ENCODE data around the gene JAKMIP2.
"Not testable (repeated sequence)": the region's sequence is repeated elsewhere in the genome, so short reads cannot be mapped to it uniquely, and the experiment has no call there.

JAKMIP2 gene

DNA sequence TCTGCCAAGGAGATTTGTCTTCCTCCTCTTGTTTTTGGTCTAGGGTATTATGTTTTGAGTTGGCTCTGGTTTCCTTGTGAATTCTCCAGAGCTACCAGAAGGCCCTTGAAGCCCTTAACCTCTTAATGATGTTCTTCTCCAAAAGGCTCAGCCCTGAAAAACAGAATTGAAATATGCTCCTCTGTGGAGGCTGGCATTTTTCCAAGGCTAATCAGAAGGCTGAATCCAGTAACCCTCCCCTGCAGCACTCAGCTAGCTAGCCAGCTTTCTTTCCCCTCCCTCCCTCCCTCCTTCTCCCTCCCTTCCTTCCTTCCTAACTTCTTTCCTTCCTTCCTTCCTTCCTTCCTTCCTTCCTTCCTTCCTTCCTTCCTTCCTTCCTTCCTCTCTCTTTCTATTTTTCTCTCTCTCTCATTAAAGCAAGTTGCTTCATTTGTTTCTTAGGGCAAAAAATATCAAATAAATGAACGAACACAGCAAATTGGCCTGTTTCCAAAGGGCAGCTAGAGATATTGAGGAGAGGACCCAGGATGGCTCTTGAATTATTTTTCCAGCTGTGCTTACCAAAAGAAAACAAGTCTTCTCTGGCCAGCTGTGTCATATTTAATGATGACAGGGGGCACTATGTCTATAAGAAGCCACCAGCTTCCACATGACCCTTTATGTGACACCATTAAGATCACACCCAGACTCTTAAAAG lies 38.7 kb downstream of the JAKMIP2 start:
- no peak for FAIRE-seq

DNA sequence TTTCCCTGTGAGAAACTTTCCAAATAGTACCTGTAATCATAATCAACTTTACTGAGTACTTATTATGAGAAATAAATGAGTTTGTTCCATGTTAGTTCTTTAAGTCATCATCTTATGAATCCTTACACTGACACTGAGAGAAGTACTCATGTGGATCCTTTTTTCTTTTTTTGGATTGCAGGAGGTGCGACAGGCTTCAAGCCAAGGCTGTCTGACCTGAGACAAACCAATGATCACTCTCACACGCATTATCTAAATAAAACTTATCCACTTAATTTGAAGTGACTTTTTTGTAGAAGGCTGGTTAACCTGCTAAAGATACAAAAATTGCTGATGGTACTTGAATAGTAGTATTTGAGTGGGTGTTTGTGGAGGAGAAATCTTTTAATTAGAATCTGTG lies 39.5 kb downstream of the JAKMIP2 start:
- no peak for FAIRE-seq

DNA sequence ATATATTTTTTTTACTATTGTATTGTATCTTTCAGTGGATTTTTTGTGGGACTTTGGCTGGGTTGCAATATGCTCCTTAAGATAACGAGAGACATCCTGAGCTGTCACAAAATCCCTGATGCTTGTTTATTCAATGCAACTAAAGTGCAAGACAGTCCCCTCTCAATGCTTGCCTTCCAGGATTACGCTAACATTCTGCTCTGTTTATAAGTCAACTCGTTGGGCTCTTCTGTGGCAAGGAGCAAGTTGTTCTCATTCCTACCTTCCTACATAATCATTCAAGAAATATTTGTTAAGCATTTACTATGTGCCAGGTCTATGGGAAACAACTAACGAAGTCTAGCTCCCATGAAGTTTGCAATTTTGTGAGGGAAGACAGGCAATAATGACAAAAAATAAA lies 40.4 kb downstream of the JAKMIP2 start:
- FAIRE-seq: no peak

DNA sequence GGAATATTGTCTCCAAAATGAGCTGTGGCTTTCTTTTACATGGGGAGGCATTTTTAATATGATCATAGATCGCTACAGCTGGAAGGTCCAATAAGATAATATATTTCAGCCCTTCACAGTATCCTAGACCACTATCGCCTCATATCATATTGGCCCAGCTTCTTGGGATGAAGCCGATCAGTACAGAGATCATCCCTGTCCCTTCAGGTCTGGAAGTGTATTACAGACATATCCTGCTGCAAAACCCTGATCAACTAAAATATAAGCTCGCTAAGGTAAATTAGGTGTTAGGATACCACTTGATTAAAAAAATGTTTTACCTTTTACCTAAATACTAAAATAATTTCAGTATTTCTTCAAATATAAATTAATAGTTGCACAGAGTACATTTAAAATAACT lies 41.7 kb downstream of the JAKMIP2 start:
- FAIRE-seq: no peak

DNA sequence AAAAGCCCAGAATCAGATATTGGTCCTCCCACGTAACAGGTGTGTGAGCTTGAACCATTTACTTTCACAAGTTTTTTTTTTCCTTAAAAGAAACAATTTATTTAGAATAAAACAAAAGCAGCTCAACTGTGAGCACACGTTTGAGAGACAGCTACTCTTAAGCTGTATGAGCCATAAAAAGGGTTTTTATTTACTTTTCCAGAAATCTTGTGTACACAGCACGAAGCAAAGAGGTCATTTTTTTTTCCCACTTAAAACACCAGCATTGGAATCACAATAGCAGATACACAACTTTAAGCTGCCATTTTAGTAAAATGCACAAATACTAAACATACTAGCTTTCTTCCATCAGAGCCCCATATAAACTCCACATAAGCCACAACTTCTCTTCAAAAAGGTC lies 44.6 kb downstream of the JAKMIP2 start:
- no peak for FAIRE-seq

DNA sequence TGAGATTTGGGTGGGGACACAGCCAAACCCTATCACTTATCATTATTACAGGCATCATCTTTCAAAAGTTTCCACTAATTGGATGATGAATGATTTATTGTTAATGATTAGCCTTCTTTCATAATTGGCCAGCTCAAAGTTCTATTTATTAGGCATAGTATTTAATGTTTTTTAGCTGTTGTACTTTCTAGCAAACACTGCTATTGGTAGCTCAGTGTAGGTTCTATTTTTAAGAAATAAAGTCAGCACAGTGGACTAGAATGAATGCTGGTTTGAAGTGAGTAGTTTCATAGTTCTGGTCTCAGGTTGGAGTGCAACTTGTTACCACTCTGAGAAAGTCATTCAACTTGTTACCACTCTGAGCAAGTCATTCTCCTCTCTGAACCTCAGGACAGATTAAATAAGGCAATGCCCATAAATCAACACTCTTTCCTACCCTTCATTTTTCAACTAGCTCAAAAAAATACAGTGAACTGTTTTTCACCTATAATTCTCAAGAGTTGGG lies 46.9 kb downstream of the JAKMIP2 start:
- FAIRE-seq: no peak

DNA sequence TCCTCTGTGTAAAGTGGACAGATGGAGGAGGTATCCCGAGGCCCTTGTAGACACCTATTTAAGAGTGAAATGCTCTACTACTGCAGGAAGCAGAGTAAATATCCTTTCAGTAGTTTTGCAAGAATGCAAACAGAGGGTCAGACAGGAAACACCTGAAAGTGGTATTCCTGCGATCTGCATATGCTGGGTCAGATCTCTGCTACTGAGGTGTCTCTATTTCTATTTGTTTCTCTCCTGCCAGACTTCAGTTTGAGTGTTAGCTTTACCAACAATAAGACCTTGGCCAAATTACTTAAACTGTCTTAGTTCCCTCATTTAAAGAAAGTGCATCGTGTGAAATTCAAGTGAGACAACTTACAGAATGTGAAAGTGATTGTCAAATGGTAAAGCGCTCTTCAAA lies 47.6 kb downstream of the JAKMIP2 start:
- no peak for FAIRE-seq

DNA sequence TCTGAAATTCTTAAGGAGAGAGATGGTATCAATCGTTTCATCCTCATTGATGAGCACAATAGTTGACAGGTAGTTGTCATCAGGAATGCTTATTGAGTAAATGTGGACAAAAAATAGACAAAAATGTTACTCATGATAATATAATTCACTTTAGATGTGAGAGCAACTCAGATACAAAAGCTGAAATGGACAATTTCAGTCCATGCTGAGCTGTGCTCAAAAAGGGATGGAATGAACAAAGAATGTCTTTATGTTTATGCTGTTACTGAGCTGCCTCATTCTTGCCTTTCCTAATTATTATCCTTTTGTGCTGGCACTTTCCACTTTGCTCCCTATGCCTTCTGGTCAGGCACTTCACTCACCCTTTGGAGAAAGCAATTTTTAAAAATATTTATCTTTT lies 49.5 kb downstream of the JAKMIP2 start:
- FAIRE-seq: no peak

DNA sequence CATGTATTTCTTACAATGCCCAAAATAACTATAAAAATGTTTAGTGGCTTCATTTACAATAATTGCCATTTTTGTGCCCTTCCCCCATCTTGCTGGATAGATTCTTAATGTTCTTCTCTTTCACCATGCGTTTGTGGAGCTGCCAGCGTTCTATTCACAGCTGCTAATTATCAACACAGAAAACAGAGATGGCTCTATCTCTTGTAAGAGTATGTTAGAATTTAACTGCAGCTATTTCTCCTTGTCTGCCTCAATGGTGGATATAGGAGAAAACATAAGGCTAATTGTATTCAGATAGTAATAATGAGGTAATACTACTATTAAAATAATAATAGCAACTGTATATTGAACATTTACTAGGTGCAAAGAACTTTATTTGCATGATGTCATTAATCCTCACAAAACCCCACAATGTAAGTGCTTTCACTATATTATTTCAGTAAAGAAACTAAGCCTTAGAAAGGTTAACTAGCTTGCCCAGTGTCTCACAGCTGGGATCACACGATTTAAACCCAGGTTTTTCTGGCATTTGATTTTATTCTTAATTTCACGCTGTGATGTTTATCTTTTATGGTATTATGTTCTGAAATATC lies 50.1 kb downstream of the JAKMIP2 start:
- FAIRE-seq: no peak

DNA sequence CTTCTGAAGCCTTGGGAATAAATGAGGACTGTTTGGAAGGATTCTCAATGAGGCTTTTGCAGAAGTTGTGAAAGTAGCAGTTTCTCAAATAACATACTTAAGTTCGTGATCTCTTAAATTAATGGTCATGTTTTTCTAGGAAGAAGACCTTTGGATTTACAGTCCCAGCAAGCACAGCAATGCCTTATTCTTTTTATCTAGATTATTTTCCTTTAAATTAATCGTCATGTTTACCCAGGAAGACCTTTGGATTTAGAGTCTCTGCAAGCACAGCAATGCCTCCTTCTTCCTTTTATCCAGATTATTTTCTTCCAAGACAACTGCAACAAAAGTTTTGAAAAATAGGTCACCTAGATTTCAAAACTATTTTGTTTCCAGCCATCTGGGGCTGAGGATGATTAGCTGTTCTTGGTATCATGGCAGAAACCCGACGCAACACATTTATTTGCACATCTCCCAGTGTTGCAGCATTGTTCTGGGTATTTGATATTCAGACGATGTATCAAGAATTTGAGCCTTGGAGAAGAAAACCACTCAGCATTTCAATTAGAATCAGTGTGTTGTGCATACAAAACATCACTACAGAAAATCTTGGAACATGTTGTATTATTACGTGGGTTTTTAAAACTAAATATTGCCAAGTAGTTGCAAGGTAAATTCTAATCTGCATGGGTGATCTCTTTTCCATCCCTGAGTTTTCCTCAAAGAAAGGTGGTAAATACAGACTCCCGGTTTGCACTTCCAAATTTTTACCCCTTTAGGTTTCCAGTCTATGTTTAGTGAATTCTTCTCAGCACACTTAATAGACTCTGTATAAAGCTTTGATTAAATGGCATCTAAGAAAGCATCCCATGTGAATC lies 50.9 kb downstream of the JAKMIP2 start:
- no peak for FAIRE-seq

DNA sequence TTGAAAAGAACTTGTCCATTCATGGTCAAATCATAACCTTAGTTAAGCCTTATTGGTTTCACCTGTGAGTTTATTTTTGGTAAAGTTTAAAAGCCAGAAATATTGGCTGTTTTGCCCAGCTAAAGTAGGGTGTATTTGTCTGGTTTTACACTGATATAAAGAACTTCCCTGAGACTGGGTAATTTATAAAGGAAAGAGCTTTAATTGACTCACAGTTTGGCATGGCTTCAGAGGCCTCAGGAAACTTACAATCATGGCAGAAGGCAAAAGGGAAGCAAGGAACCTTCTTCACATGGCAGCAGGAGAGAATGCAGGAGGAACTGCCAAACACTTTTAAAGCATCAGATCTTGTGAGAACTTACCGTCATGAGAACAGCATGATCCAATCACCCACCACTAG lies 55.3 kb downstream of the JAKMIP2 start:
- FAIRE-seq: no peak

DNA sequence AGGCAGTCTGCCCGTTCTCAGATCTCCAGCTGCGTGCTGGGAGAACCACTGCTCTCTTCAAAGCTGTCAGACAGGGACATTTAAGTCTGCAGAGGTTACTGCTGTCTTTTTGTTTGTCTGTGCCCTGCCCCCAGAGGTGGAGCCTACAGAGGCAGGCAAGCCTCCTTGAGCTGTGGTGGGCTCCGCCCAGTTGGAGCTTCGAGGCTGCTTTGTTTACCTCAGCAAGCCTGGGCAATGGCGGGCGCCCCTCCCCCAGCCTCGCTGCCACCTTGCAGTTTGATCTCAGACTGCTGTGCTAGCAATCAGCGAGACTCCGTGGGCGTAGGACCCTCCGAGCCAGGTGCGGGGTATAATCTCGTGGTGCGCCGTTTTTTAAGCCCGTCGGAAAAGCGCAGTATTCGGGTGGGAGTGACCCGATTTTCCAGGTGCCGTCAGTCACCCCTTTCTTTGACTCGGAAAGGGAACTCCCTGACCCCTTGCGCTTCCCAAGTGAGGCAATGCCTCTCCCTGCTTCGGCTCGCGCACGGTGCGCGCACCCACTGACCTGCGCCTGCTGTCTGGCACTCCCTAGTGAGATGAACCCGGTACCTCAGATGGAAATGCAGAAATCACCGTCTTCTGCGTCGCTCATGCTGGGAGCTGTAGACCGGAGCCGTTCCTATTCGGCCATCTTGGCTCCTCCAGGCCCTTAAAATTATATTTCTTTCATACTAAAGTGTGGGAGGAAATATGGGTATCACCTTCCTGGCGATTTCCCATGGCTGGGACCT lies 61.2 kb downstream of the JAKMIP2 start:
- not testable (repeated sequence) for FAIRE-seq

DNA sequence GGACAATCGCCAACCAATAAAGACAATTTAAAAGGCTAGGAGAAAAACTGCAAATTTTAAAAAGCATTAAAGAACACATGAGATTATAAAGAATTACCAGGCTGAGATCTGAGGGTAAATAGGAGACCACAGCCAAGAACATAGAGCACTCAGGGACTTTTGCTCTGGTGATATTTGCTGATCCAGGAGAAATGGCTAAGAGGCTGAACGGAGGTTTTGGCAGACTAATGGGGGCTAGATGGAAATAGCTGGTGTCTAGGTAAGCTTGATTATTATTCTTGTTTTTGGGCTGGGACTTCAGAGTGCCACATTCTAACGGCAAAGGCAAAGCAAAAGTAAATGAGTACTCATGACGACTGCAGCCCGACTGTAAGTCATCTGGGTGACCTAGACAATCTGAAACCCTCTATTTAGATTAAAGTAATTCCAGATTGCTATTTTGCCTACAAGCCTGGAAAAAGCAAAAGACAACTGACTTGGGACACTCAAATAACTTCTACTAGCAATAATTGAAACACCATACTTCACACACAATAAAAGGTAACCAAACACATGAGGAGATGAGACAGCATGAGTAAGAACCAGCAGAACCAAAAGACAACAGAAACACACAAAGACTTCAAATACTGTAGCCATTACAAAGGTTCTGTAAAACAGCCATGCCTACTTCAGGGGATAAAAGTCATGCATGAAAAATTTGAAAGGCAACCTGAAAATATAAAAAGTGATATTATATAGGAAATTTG lies 68.8 kb downstream of the JAKMIP2 start:
- no peak for FAIRE-seq

DNA sequence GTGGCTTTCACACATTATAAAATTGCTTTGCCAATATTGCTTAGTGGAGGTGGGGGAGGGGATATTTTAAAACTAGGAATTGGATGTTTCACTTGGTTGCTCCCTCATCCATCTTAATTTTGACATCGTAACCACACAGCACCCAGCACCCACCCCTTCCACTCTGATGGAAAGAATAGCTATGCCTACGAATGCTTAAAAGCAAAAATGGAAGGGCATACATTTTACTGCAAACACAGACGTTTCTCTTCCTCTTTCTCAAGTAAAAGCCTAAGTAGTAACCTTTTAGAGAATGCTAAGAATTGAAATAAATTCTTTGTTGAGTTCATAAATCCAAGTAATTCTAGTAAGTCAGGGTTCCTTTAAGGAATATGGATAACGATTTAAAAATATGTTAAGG lies 69.9 kb downstream of the JAKMIP2 start:
- FAIRE-seq: no peak

DNA sequence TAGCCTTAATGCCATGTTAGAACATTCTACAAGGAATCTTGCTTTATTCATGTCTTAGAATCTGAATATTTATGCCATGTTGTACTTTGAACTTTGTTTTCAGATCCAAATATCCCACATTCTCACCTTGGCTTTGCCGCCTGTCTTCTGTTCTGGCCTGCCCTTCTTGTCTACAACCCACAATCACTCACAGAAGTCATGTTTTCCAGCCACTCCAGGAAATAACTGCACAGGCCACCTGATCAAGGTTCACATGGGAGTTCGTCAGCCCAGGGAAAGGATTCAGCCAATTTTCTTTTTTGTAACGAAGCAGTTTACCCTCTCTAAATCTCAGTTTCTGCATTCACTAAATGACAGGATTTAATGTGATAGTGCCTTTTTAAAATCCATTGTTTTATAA lies 70.5 kb downstream of the JAKMIP2 start:
- no peak for FAIRE-seq

DNA sequence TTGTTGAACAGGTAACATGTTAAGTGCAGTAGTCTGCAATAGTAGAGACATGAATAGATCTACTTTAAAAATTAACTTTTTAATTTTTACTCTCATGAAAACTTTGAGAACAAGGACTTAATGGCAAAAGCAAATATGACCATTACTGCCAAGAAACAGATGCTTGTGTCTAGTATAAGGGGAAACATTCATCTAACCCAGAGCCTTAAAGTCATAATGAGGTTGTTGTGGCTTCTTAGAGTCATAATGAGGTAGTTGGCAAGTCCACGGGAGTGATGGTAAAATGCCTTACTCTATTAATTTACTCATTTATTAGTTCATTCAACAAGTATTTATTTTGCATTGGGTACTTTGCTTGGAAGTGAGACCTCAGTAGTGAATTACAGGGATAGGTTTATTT lies 71.5 kb downstream of the JAKMIP2 start:
- no peak for FAIRE-seq

DNA sequence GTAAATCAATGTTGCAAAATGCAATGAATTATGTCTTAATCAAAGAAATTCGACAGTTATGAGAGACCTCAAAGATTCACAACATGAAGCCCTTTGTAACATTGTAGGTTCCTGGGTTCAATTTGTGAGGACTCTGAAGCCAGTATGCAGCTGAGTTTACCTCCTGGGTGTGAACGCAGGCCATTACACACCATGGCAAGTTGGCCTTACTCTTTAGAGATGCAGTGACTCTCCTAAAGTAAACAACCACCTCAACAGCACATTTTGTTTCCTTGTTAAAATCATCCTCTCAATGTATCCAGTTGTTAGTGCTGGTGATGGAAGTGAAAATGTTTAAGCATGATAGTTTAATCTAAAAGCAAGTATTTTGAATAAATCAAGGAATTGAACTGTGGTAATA lies 73.8 kb downstream of the JAKMIP2 start:
- no peak for FAIRE-seq

DNA sequence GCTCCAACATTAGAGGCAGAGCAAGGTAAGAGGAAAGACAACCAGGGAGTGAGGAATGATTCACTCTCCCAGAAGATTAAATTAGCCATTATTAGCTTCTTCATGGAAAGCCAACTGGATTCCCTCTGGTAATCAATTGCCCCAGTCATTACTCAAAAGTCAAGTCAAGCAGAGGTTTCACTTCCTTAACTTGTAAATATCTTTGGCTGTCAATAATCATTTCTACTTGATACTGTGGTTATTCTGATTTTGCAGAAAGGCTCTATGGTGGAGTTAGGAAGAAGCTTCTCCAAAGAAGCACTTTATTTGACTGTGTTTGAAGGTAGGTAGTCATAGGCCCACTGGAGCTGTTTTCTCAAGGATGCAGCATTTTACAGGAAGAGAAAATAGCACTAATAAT lies 78.0 kb downstream of the JAKMIP2 start:
- FAIRE-seq: no peak

DNA sequence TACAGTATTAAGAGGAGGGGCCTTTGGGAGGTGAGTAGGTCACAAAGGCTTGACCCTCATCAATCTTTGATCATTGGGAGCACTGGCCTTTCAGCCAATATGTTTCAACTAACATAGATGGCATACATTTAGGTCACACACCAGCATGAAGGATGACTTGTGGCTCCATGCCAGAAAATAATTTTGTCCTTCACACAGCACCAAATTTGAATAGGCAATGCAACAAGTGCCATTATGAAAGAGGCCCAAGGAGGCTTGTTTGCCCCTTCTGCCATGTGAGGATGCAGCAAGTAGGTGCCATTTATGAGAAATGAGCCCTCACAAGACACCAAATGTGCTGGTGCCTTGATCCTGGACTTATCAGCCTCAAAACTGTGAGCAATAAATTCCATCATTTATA lies 81.1 kb downstream of the JAKMIP2 start:
- no peak for FAIRE-seq

DNA sequence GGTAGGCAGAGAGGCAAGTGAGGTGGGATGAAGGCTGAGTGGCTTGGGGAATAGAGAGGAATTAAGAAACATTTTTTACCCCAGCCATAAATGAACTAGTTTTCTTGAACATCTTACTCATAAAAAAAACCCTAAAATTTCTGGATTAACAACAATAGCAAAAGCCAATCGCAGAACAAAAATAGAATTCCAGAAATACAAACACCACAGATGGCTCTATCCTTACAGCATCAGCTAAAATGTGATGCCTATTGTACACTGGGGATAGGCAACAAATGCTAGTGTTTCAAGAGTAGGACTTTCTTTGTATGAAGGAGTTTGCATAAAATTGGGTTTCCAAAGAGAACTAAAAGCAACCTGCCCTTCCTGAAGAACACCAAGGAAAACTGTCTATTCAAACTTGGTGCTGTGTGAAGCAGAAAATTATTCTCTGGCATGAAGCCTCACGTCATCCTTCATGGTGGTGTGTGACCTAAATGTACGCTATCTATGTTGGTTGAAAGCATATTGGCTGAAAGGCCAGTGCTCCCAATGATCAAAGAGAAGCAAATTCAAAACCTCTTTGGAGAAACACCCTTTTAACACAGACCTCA lies 82.9 kb downstream of the JAKMIP2 start:
- no peak for FAIRE-seq

DNA sequence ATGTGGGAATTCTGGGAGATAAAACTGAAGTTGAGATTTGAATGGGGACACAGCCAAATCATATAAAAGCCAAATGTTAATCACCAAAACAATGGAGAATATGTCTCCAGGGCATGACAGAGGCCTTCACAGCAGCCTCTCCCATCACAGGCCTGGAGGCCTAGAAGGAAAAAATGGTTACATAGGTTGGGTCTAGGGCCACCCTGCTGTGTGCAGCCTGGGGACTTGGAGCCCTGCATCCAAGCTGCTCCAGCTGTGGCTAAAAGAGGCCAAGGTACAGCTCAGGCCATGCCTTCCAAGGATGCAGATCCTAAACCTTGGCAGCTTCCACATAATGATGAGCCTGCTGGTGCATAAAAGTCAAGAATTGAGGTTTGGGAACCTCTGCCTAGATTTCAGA lies 85.1 kb downstream of the JAKMIP2 start:
- FAIRE-seq: no peak

DNA sequence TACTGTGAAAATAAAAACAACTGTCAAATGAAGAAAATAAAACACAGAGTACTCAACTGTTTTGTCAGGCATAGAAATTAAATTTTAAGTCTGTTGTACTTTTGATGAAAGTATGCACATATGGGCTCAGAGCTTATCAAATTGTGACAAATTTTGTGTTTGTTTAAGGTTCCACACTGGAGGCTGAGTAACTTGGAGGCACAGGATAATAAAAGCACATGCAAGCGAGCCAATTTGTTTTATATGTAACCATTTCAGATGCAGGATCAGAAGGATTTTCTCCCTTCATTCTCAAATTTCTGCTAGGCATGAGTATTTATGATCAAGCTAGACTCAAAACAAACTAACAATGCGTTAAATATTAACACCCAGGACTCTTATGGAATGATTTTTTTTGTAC lies 87.8 kb downstream of the JAKMIP2 start:
- no peak for FAIRE-seq

Data from TTC549 (cell line).